Cerebellar nuclear complex (tissue), 1 donor: Measurements from ENCODE around the gene OR9A4.
"Not testable (repeated sequence)": the region's sequence is repeated elsewhere in the genome, so short reads cannot be mapped to it uniquely, and the experiment has no call there.

Experiments
- DNase-seq, 2 experiments: peaks; one replicate each; lab custom pipeline; 2025; lab: John Stamatoyannopoulos, UW

Gene OR9A4, protein sequence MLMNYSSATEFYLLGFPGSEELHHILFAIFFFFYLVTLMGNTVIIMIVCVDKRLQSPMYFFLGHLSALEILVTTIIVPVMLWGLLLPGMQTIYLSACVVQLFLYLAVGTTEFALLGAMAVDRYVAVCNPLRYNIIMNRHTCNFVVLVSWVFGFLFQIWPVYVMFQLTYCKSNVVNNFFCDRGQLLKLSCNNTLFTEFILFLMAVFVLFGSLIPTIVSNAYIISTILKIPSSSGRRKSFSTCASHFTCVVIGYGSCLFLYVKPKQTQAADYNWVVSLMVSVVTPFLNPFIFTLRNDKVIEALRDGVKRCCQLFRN

DNA sequence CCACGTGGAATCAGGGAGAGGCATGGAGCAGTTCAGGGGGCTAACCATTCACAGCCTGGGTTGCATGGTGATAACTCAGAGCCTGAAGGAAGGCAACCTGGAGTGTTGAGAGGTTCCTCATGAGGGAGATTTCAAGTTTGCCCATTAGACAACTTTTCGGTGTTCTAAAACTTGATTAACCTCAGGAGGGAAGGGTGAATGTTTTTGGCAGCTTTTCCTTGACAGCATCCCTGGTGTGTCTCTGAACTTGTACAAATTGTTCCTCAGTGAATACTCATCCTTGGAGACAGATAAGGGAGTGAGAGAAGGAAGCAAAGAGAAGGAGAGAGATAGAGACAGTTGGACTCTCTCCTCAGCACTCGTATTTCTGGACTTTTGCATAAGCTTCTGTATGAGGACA, at the start of gene OR9A4:
OR9A4 (plus strand) TSS at position 301 of the 400 bp plus-strand sequence. CDS start 2,477 bp downstream, outside the sequence.
- no peak for DNase-seq

DNA sequence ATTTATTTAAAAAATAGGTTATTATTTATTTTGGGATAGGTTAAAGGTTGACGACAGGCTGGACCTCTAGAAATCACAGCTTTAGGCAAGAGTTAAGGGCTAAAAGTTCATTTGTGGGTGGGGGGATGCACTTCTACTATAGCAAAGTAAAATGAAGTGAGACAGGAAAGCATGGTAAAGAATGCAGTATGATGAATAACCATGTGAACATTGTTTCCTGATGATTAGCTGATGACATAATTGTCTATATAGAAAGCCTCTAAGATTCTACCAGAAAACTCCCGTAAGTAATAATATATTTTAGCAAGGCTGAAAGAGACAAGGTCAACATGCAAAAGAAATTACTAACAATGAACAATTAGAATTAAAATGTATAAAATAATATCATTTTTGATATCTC, 49.2 kb upstream of the OR9A4 start:
- no peak for DNase-seq

GRCh38 chr7:141872931-141873330, 43.3 kb upstream of the OR9A4 start:
- no peak for DNase-seq

DNA sequence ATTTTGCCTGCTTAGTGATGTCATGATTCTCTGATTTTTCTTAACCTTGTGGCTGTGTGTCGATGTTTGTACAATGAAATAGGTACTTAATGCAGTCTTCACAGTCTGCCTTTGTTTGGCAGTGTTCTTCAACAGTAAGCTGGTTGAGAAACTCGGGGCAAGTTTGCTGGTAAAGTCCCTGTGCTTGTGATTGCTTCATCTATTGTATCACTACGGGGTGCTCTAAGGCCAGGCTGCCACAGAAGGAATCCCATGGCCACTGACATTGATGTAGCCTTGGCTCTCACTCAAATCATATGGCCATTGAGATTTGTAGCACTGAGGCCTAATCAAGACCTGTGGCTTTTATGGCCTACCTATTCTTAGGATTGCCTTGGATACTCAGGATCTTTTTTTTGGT, 41.4 kb upstream of the OR9A4 start:
- no peak for DNase-seq

GRCh38 chr7:141875453-141875852, 40.7 kb upstream of the OR9A4 start:
- no peak for DNase-seq

- no peak for DNase-seq
These were observed 39.8 kb upstream of the OR9A4 start for GRCh38 chr7:141876371-141876770.

GRCh38 chr7:141877365-141877764, 38.8 kb upstream of the OR9A4 start:
- DNase-seq: no peak

DNA sequence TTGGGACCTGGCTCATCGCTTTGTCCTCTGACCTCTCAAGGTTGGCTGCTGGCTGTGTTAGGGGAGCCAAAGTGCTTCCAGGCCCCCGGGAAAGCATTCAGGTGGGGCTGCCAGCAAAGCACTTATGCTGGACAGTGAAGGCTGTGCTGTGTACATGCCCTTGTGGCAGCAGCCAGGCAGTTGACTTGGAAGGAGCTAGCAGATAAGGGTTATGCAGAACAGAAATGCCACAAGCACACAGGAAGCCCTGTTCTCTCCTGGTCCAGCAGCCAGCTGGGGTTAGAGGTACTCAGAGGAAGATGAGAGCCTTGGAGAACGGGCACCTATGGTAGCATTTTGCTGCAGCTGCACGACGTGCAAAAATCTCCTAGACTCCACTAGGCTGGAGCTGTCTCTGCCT, 35.2 kb upstream of the OR9A4 start:
- DNase-seq: no peak

GRCh38 chr7:141884539-141885225, 31.5 kb upstream of the OR9A4 start:
- DNase-seq: no peak

DNA sequence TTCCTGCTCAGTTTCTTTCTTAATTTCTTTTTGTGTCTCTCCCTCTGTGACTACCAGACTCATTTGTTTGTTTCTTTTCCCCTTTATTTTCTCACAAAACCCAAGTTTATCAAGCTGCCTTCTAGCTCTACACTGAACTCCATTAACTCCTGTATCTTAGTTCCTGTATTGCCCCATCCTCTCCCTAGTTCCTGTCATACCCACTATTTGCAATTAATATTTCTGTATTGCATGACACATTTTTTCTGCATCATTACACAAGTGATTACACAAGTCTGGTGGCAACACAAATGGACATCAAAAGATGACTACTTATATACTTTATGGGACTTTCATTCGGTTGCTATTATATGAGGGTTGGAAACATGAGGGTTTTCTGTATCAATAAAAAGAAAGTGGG, 26.9 kb upstream of the OR9A4 start:
- no peak for DNase-seq

GRCh38 chr7:141891336-141891735, 24.9 kb upstream of the OR9A4 start:
- DNase-seq: no peak

GRCh38 chr7:141899366-141899765, 16.8 kb upstream of the OR9A4 start:
- not testable (repeated sequence) for DNase-seq

- DNase-seq: no peak
These were observed 9.9 kb upstream of the OR9A4 start for GRCh38 chr7:141906285-141906684.

DNA sequence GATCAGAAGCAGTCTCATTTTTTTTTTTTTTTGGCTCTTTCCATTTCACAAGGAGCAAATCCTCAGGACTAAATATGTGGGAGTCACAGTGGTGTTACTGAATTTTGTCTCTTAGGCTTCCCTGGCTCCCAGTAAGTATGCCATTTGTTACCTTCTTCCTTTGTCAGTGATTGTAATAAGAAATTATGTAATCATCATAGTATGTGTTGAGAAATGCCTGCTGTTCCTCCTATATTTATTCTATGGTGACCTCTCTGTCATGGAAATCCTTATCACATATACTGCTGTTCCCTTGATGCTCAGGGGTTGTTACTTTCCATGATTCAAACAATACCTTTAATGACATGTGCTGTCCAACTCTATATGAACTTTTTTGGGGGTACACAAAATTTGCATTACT, 4.8 kb upstream of the OR9A4 start:
- no peak for DNase-seq

- DNase-seq: no peak
These were observed 634 bp upstream of the OR9A4 start for GRCh38 chr7:141915565-141915964.

DNA sequence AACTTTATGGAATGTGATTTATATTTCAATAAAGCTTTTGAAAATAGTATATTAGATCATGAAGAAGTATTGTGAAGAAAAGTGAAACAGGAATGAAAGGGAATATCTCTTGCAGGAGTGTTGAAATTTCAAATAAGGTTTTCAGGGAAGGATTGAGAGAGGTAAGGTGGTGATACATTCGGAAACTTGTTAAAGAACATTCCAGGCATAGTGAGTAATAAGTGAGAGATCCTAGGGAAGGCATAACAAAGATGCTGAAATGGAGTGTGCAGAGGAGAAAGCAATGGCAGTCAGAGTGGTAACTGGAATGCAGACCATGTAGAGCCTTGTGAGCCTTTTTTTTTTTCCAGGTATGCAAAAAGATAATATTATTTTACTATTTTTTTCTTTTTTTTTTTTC, 4.1 kb downstream of the OR9A4 start:
- no peak for DNase-seq

DNA sequence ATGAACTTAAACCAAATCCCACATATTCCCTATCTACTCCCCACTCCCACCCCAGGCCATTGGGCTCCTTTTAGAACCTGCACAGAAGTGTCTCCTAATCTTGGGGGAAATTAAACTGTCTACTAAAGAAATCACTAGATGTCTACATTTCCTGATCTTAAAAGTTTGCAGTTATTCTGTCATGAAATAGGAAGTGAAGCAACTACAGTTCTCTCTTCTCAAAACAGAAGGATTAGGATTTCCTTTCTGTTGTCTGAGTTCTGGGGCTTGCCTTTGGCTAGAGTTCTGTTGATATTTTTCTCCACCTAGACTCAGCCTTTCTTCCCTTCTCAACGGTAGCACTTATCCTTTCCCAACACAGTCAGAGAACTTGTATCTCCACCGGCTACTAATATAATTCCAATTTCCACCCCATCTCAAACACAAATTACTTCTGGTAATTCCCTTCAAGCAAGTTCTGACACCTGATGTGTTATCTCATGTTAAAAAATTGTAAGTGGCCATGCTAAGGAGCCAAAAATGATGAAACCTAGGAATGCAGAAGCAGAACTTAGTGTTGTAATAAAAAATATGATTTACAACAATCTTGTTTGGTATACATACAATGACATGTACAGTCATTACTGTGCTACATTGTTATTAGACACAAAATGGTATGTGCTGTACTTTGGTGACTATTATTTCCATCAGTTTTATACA, 12.1 kb downstream of the OR9A4 start:
- no peak for DNase-seq

- no peak for DNase-seq
These were observed 12.6 kb downstream of the OR9A4 start for GRCh38 chr7:141928845-141929195.

DNA sequence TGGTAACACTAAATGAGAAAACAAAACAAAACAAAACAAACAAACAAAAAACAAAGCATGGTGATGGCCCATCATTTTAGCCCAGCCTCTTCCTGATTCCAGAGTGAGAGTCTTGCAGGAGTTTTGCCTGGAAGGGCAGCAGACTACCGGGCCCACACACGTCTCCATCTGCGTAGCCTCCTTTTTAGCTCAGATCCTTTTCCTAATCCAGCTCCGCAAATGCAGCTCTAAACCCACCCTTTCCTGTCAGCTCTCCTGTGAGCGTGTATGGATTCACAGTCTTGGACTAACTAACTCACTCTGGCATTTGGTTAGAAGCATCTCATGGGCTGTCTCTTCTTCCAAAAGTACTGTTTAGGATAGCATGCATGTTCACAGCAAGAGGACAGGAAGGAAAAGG, 14.0 kb downstream of the OR9A4 start:
- no peak for DNase-seq

- no peak for DNase-seq
These were observed 24.9 kb downstream of the OR9A4 start for GRCh38 chr7:141941075-141941474.

GRCh38 chr7:141943846-141944245, 27.6 kb downstream of the OR9A4 start:
- no peak for DNase-seq

DNA sequence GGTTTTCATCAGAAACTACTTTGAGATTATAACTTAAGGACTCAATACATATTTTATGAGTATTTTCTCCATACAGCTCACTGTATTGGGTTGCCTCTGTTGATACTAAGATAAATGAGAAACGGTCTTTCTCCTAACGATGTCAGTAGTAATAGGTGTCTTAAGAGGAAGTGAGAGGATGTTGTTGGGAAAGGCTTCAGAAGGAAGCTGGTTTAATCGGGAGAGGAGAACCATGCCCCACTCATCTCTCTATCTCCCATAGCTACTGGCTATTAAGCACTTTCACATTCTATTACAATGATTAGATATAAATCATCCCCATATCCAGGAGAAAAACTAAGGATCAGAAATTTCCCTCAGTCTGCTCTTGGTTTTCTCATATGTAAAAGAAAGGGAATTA, 28.6 kb downstream of the OR9A4 start:
- no peak for DNase-seq

DNA sequence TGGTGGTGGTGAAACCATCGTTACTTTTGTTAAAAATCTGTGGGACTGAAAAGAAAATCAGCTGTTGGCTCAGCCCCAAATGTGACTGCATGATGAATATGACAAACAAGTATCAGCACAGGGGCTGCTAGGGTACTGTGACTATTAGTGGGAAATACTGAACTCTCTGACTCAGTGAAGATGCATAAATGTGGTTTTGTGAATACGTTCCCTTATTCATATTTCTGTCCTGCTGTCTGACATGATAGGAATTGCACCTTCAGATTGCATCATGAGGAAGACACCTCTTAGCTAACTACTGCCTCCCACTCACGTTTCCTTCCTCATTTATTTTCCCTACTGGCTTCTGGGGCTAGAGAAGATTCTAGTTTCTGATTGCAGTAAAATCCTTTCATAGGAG, 29.2 kb downstream of the OR9A4 start:
- DNase-seq: no peak
